ENCODE data around the gene TNFAIP3.
A peak's percentile ranks its signal among the peaks of the same experiment; 100 is the strongest.

Gene TNFAIP3

GRCh38 chr6:137917551-137918325, 50.7 kb downstream of the TNFAIP3 start:
- no peak for FAIRE-seq
- no peak for DNase-seq (ENCODE audit: insufficient read length, low spot score)

GRCh38 chr6:137919502-137919823, 52.4 kb downstream of the TNFAIP3 start:
- FAIRE-seq: no peak
- no peak for DNase-seq (ENCODE audit: insufficient read length, low spot score)

GRCh38 chr6:137919837-137920730, 53.0 kb downstream of the TNFAIP3 start:
- FAIRE-seq (no peak), DNase-seq (ENCODE audit: insufficient read length, low spot score) (no peak)

- DNase-seq (ENCODE audit: insufficient read length, low spot score) (no peak), FAIRE-seq (no peak)
Observed at GRCh38 chr6:137921823-137922222, 54.8 kb downstream of the TNFAIP3 start.

GRCh38 chr6:137923866-137924653, 57.0 kb downstream of the TNFAIP3 start:
- no peak for FAIRE-seq
- DNase-seq (ENCODE audit: insufficient read length, low spot score): no peak

- DNase-seq (ENCODE audit: insufficient read length, low spot score) (no peak), FAIRE-seq (no peak)
Observed at GRCh38 chr6:137925141-137925698, 58.2 kb downstream of the TNFAIP3 start.

- FAIRE-seq (no peak), DNase-seq (ENCODE audit: insufficient read length, low spot score) (peak; percentile 51)
Observed at GRCh38 chr6:137926207-137926731, 59.2 kb downstream of the TNFAIP3 start.

- DNase-seq (ENCODE audit: insufficient read length, low spot score) (no peak), FAIRE-seq (no peak)
Observed at GRCh38 chr6:137926985-137927384, 59.9 kb downstream of the TNFAIP3 start.

GRCh38 chr6:137927777-137928218, 60.7 kb downstream of the TNFAIP3 start:
- DNase-seq (ENCODE audit: insufficient read length, low spot score) (no peak), FAIRE-seq (no peak)

- DNase-seq (ENCODE audit: insufficient read length, low spot score) (no peak), FAIRE-seq (no peak)
Observed at GRCh38 chr6:137928286-137928685, 61.2 kb downstream of the TNFAIP3 start.

GRCh38 chr6:137931849-137932465, 64.9 kb downstream of the TNFAIP3 start:
- FAIRE-seq (no peak), DNase-seq (ENCODE audit: insufficient read length, low spot score) (no peak)
